Activated T-helper 1 cell treated with anti-CD3 and anti-CD28 coated beads, Interleukin-12 subunit alpha, Interleukin-12 subunit beta, Interleukin-2, Interleukin-4 antibody, amounts not matched to agents 30 ng/mL and 10 ng/mL and 1 ng/mL, durations not matched to agents 14 hours and 24 hours and 36 hours (primary cell): ENCODE measurements around the gene PXN. TPM values are rescaled to one million over a fixed set of nuclear protein-coding genes. Genes with fewer than 3 reads are reported as not detected.
A peak's percentile ranks its signal among the peaks of the same experiment; 100 is the strongest.

ENCODE experiments used
- DNase-seq: peaks from one replicate; pipeline ENCODE4 v3.0.0; 2021; ENCODE audit warnings: low spot score
- H3K27ac Mint-ChIP-seq: one replicate; pipeline ENCODE4 v1.8.0; 2021; ENCODE audit warnings: mild to moderate bottlenecking, mixed read lengths
- H3K27me3 Mint-ChIP-seq: one replicate; pipeline ENCODE4 v1.8.0; 2022; ENCODE audit warnings: mild to moderate bottlenecking, moderate library complexity, mixed read lengths; ENCODE audit not compliant: insufficient read depth
- H3K36me3 Mint-ChIP-seq: one replicate; pipeline ENCODE4 v1.8.0; 2021; ENCODE audit warnings: low read depth, mixed read lengths
- H3K4me1 Mint-ChIP-seq: one replicate; pipeline ENCODE4 v1.8.0; 2021; ENCODE audit warnings: low read depth, mixed read lengths
- H3K4me3 Mint-ChIP-seq: one replicate; pipeline ENCODE4 v1.8.0; 2021; ENCODE audit warnings: mild to moderate bottlenecking, moderate library complexity, mixed read lengths
- H3K9me3 Mint-ChIP-seq: one replicate; pipeline ENCODE4 v1.8.0; 2021; ENCODE audit warnings: mixed read lengths
- intact Hi-C: fragments of 100-400 bp; cut with micrococcal nuclease; formaldehyde crosslinking; loops from one replicate; pipeline ENCODE4 v1.15.1; 2024
- total RNA-seq: library from RNA; stranded (reverse); gene quantifications from 2 replicates; pipeline ENCODE4 v1.2.3, GENCODE V29; 2022

The PXN gene
- total RNA-seq, 1 donor from 2014 or later: 57.7 TPM

- Mint-ChIP-seq H3K4me1 (peaks cover 97% of the 10 kb centered on the region), H3K9me3 (no peaks in the 10 kb centered on the region), H3K27me3 (no peaks in the 10 kb centered on the region), H3K4me3 (peak overlapping the region; percentile 73), H3K36me3 (peaks cover 3% of the 10 kb centered on the region), H3K27ac (peak overlapping the region; percentile 97)
- intact Hi-C loops: loop anchor here (1.0 kb wide), 2 partner anchors 21 to 86 kb away; no protein-coding TSS in a partner anchor
- no peak for DNase-seq
Measured at GRCh38 chr12:120230974-120231315, 34.6 kb downstream of the PXN start.

- intact Hi-C loops: no loop called here
- H3K4me1 Mint-ChIP-seq: peaks cover 97% of the 10 kb centered on the region
Measured at GRCh38 chr12:120230326-120230973, 35.1 kb downstream of the PXN start.

GRCh38 chr12:120229487-120230325 is 35.8 kb downstream of the PXN start:
- DNase-seq: no peak
- H3K9me3 Mint-ChIP-seq: no peaks in the 10 kb centered on the region
- H3K36me3 Mint-ChIP-seq: peaks cover 6% of the 10 kb centered on the region
- intact Hi-C loops: loop anchor here (10.0 kb wide), 1 partner anchor 235 kb away; the partner anchor contains the start of gene SRSF9
- H3K4me1 Mint-ChIP-seq: peaks cover 94% of the 10 kb centered on the region
- H3K27me3 Mint-ChIP-seq: no peaks in the 10 kb centered on the region
- peak overlapping the region; percentile 97 for H3K27ac Mint-ChIP-seq
- H3K4me3 Mint-ChIP-seq: peak overlapping the region; percentile 33

More at GRCh38 chr12:120230326-120230973, 35.1 kb downstream of the PXN start:
- Mint-ChIP-seq H3K27me3 (no peaks in the 10 kb centered on the region), H3K36me3 (peaks cover 6% of the 10 kb centered on the region), H3K27ac (peak overlapping the region; percentile 97), H3K9me3 (no peaks in the 10 kb centered on the region), H3K4me3 (peak overlapping the region; percentile 73)
- DNase-seq: no peak

- peak overlapping the region; percentile 97 for H3K27ac Mint-ChIP-seq
- DNase-seq: no peak
- peaks cover 6% of the 10 kb centered on the region for H3K36me3 Mint-ChIP-seq
- H3K4me3 Mint-ChIP-seq: peak overlapping the region; percentile 19
- H3K27me3 Mint-ChIP-seq: no peaks in the 10 kb centered on the region
- no peaks in the 10 kb centered on the region for H3K9me3 Mint-ChIP-seq
- peaks cover 89% of the 10 kb centered on the region for H3K4me1 Mint-ChIP-seq
- intact Hi-C loops: loop anchor here (10.0 kb wide), 1 partner anchor 236 kb away; the partner anchor contains the start of gene SRSF9
Measured at GRCh38 chr12:120229071-120229486, 36.5 kb downstream of the PXN start.

- Mint-ChIP-seq H3K27me3 (no peaks in the 10 kb centered on the region), H3K36me3 (peaks cover 6% of the 10 kb centered on the region), H3K4me1 (peaks cover 84% of the 10 kb centered on the region)
Measured at GRCh38 chr12:120228291-120229070, 37.0 kb downstream of the PXN start.

GRCh38 chr12:120228041-120228290 is 37.6 kb downstream of the PXN start:
- Mint-ChIP-seq H3K36me3 (peaks cover 6% of the 10 kb centered on the region), H3K27ac (peak overlapping the region; percentile 97), H3K9me3 (no peaks in the 10 kb centered on the region), H3K4me3 (no peak overlapping the region), H3K4me1 (peaks cover 78% of the 10 kb centered on the region), H3K27me3 (no peaks in the 10 kb centered on the region)
- DNase-seq: no peak
- intact Hi-C loops: loop anchor here (1.0 to 10.0 kb wide), 4 partner anchors 37 to 237 kb away; partner anchors contain the start of genes PXN, RNU4-2 and SRSF9

More at GRCh38 chr12:120228291-120229070, 37.0 kb downstream of the PXN start:
- H3K9me3 Mint-ChIP-seq: no peaks in the 10 kb centered on the region
- peak; percentile 80 for DNase-seq
- H3K27ac Mint-ChIP-seq: peak overlapping the region; percentile 97
- peak overlapping the region; percentile 43 for H3K4me3 Mint-ChIP-seq
- intact Hi-C loops: loop anchor here (1.0 to 10.0 kb wide), 4 partner anchors 37 to 236 kb away; partner anchors contain the start of genes PXN, RNU4-2 and SRSF9

- peak overlapping the region; percentile 97 for H3K27ac Mint-ChIP-seq
- H3K4me3 Mint-ChIP-seq: peak overlapping the region; percentile 26
- no peaks in the 10 kb centered on the region for H3K27me3 Mint-ChIP-seq
- H3K4me1 Mint-ChIP-seq: peaks cover 73% of the 10 kb centered on the region
- no peak for DNase-seq
- intact Hi-C loops: loop anchor here (1.0 to 10.0 kb wide), 4 partner anchors 38 to 237 kb away; partner anchors contain the start of genes PXN, RNU4-2 and SRSF9
- peaks cover 11% of the 10 kb centered on the region for H3K36me3 Mint-ChIP-seq
- H3K9me3 Mint-ChIP-seq: no peaks in the 10 kb centered on the region
Measured at GRCh38 chr12:120227233-120228040, 38.1 kb downstream of the PXN start.

- Mint-ChIP-seq H3K27me3 (no peaks in the 10 kb centered on the region), H3K36me3 (peaks cover 8% of the 10 kb centered on the region), H3K4me1 (peaks cover 59% of the 10 kb centered on the region), H3K27ac (peak overlapping the region; percentile 92), H3K9me3 (no peaks in the 10 kb centered on the region), H3K4me3 (peak overlapping the region; percentile 72)
- DNase-seq: peak; percentile 17
- intact Hi-C loops: loop anchor here (10.0 kb wide), 1 partner anchor 239 kb away; the partner anchor contains the start of gene SRSF9
Measured at GRCh38 chr12:120225852-120226640, 39.5 kb downstream of the PXN start.

GRCh38 chr12:120225200-120225558 is 40.4 kb downstream of the PXN start:
- no peaks in the 10 kb centered on the region for H3K27me3 Mint-ChIP-seq
- no peaks in the 10 kb centered on the region for H3K9me3 Mint-ChIP-seq
- DNase-seq: no peak
- peak overlapping the region; percentile 5 for H3K4me3 Mint-ChIP-seq
- intact Hi-C loops: loop anchor here (10.0 kb wide), 1 partner anchor 240 kb away; the partner anchor contains the start of gene SRSF9
- H3K27ac Mint-ChIP-seq: peak overlapping the region; percentile 92
- peaks cover 15% of the 10 kb centered on the region for H3K36me3 Mint-ChIP-seq
- peaks cover 52% of the 10 kb centered on the region for H3K4me1 Mint-ChIP-seq

- Mint-ChIP-seq H3K4me1 (peaks cover 45% of the 10 kb centered on the region), H3K36me3 (peaks cover 20% of the 10 kb centered on the region), H3K27ac (peak overlapping the region; percentile 92), H3K27me3 (no peaks in the 10 kb centered on the region), H3K4me3 (no peak overlapping the region), H3K9me3 (no peaks in the 10 kb centered on the region)
- no peak for DNase-seq
- intact Hi-C loops: loop anchor here (10.0 kb wide), 1 partner anchor 240 kb away; the partner anchor contains the start of gene SRSF9
Measured at GRCh38 chr12:120224304-120225199, 41.0 kb downstream of the PXN start.
